Glutamatergic neuron (in vitro differentiated cells): ENCODE measurements around the gene PHF8. TPM values are rescaled to one million over a fixed set of nuclear protein-coding genes. Genes with fewer than 3 reads are reported as not detected.

Source experiments
- DNase-seq: peaks from one replicate; pipeline ENCODE4 v3.0.0; 2022
- H3K27ac Mint-ChIP-seq: one replicate; pipeline ENCODE4 v1.8.0; 2020; ENCODE audit warnings: mild to moderate bottlenecking, mixed read lengths, inconsistent platforms; ENCODE audit not compliant: unreplicated experiment
- H3K27me3 Mint-ChIP-seq: one replicate; pipeline ENCODE4 v1.8.0; 2020; ENCODE audit warnings: mild to moderate bottlenecking, moderate library complexity, mixed read lengths, inconsistent platforms; ENCODE audit not compliant: unreplicated experiment
- H3K36me3 Mint-ChIP-seq: one replicate; pipeline ENCODE4 v1.8.0; 2020; ENCODE audit warnings: mild to moderate bottlenecking, mixed read lengths, inconsistent platforms; ENCODE audit not compliant: unreplicated experiment
- H3K4me1 Mint-ChIP-seq: one replicate; pipeline ENCODE4 v1.8.0; 2020; ENCODE audit warnings: mild to moderate bottlenecking, low read depth, mixed read lengths, inconsistent platforms; ENCODE audit not compliant: unreplicated experiment
- H3K4me3 Mint-ChIP-seq: one replicate; pipeline ENCODE4 v1.8.0; 2020; ENCODE audit warnings: mild to moderate bottlenecking, mixed read lengths, inconsistent platforms; ENCODE audit not compliant: unreplicated experiment
- H3K9me3 Mint-ChIP-seq: one replicate; pipeline ENCODE4 v1.8.0; 2020; ENCODE audit warnings: mild to moderate bottlenecking, moderate library complexity, mixed read lengths, inconsistent platforms; ENCODE audit not compliant: unreplicated experiment
- CTCF ChIP-seq: fragments of 200-600 bp; sonication (generic); IDR thresholded peaks from one replicate; pipeline ENCODE4 v1.5.0; 2021; ENCODE audit not compliant: partially characterized antibody, unreplicated experiment
- total RNA-seq: library from RNA; stranded (reverse); fragmentation: NEBNext Ultra II Directional; extraction: Animal tissue kit (Norgen Biotek cat#: 25700); gene quantifications from one replicate; pipeline ENCODE4 v1.2.1, GENCODE V29; 2021; ENCODE audit not compliant: unreplicated experiment

PHF8 gene
- total RNA-seq, 1 donor from 2014 or later = 32.6 TPM

- Mint-ChIP-seq H3K27ac (peak overlapping the region; percentile 93), H3K4me1 (peaks cover 4% of the 10 kb centered on the region), H3K4me3 (peak overlapping the region; percentile 87), H3K9me3 (peaks cover 2% of the 10 kb centered on the region), H3K27me3 (peaks cover 7% of the 10 kb centered on the region), H3K36me3 (no peaks in the 10 kb centered on the region)
- DNase-seq = no peak
- TF ChIP-seq CTCF = no peak
These were observed 1.4 kb upstream of the PHF8 start for GRCh38 chrX:54045563-54046228.

- DNase-seq = no peak
- TF ChIP-seq CTCF = no peak
- Mint-ChIP-seq H3K27ac (peak overlapping the region; percentile 93), H3K9me3 (peaks cover 2% of the 10 kb centered on the region), H3K4me3 (peak overlapping the region; percentile 87), H3K36me3 (no peaks in the 10 kb centered on the region), H3K4me1 (peaks cover 4% of the 10 kb centered on the region), H3K27me3 (peaks cover 7% of the 10 kb centered on the region)
These were observed 635 bp upstream of the PHF8 start for GRCh38 chrX:54044877-54045338.

- Mint-ChIP-seq H3K9me3 (peaks cover 2% of the 10 kb centered on the region), H3K36me3 (no peaks in the 10 kb centered on the region), H3K27me3 (peaks cover 7% of the 10 kb centered on the region), H3K4me1 (peaks cover 4% of the 10 kb centered on the region), H3K4me3 (peak overlapping the region; percentile 96), H3K27ac (peak overlapping the region; percentile 95)
- DNase-seq = peak; percentile 39
- TF ChIP-seq CTCF = no peak
These were observed 640 bp downstream of the PHF8 start for GRCh38 chrX:54043541-54044125.

GRCh38 chrX:54043056-54043455 lies 1.2 kb downstream of the PHF8 start:
- peaks cover 7% of the 10 kb centered on the region for H3K27me3 Mint-ChIP-seq
- H3K27ac Mint-ChIP-seq = peak overlapping the region; percentile 87
- peaks cover 4% of the 10 kb centered on the region for H3K4me1 Mint-ChIP-seq
- peaks cover 2% of the 10 kb centered on the region for H3K9me3 Mint-ChIP-seq
- no peaks in the 10 kb centered on the region for H3K36me3 Mint-ChIP-seq
- no peak for TF ChIP-seq CTCF
- peak overlapping the region; percentile 96 for H3K4me3 Mint-ChIP-seq
- DNase-seq = no peak

- no peak for TF ChIP-seq CTCF
- H3K27ac Mint-ChIP-seq = peak overlapping the region; percentile 87
- peaks cover 4% of the 10 kb centered on the region for H3K4me1 Mint-ChIP-seq
- no peaks in the 10 kb centered on the region for H3K36me3 Mint-ChIP-seq
- peak; percentile 55 for DNase-seq
- peak overlapping the region; percentile 96 for H3K4me3 Mint-ChIP-seq
- H3K9me3 Mint-ChIP-seq = peaks cover 2% of the 10 kb centered on the region
- H3K27me3 Mint-ChIP-seq = peaks cover 7% of the 10 kb centered on the region
These were observed 1.7 kb downstream of the PHF8 start for GRCh38 chrX:54042609-54043021.
